Astrocyte of the cerebellum (primary cell): ENCODE measurements around the gene COX6A1.
"Not testable (repeated sequence)": the region's sequence is repeated elsewhere in the genome, so short reads cannot be mapped to it uniquely, and the experiment has no call there.

Experiments used
- DNase-seq: peaks from one replicate; pipeline ENCODE4 v3.0.0-alpha.2; 2011; ENCODE audit warnings: low read depth
- H3K4me3 ChIP-seq: 2 replicates; pipeline ENCODE4 v1.5.1; 2011; ENCODE audit warnings: mild to moderate bottlenecking, low read depth, low read length, moderate library complexity
- CTCF ChIP-seq: IDR thresholded peaks from 2 replicates; pipeline ENCODE4 v1.5.1; 2012; ENCODE audit warnings: low read length, low read depth, moderate library complexity, mild to moderate bottlenecking; ENCODE audit errors: missing control alignments
- in situ Hi-C: cut with HindIII; loops from 2 replicates; pipeline ENCODE4 v1.10.0; 2017; ENCODE audit warnings: low sequenced_read_pairs

COX6A1 gene

GRCh38 chr12:120481022-120481767, 43.3 kb downstream of the COX6A1 start:
- no peak overlapping the region for H3K4me3 ChIP-seq
- in situ Hi-C loops, result no loop called here
- TF ChIP-seq CTCF, result no peak
- DNase-seq, result no peak

GRCh38 chr12:120483621-120484020, 45.7 kb downstream of the COX6A1 start:
- no peak for DNase-seq
- in situ Hi-C loops, result no loop called here
- H3K4me3 ChIP-seq, result no peak overlapping the region
- no peak for TF ChIP-seq CTCF

GRCh38 chr12:120485961-120486881, 48.3 kb downstream of the COX6A1 start:
- in situ Hi-C loops, result no loop called here
- no peak overlapping the region for H3K4me3 ChIP-seq
- TF ChIP-seq CTCF, result no peak

GRCh38 chr12:120487552-120487951, 49.6 kb downstream of the COX6A1 start:
- in situ Hi-C loops, DNase-seq, H3K4me3 ChIP-seq: not testable (repeated sequence)

More at GRCh38 chr12:120485961-120486881, 48.3 kb downstream of the COX6A1 start:
- no peak for DNase-seq

- no peak overlapping the region for H3K4me3 ChIP-seq
- in situ Hi-C loops, result no loop called here
- TF ChIP-seq CTCF, result no peak
- DNase-seq, result no peak
These were observed 50.2 kb downstream of the COX6A1 start for GRCh38 chr12:120488057-120488640.

GRCh38 chr12:120489018-120489417, 51.1 kb downstream of the COX6A1 start:
- DNase-seq, result no peak
- in situ Hi-C loops, result no loop called here
- no peak overlapping the region for H3K4me3 ChIP-seq
- TF ChIP-seq CTCF, result no peak
